ENCODE data around the gene INPP4B.

- no peak for TF ChIP-seq POLR2A (IDR thresholded peaks at IDR 0.05)
- no peak for TF ChIP-seq CTCF (IDR thresholded peaks at IDR 0.05)
These were observed 214.3 kb downstream of the INPP4B start for GRCh38 chr4:142631836-142632235.

Measured in ovary (tissue), 3 donors.